Natural killer cell (primary cell): Measurements from ENCODE around the gene DSP. TPM values are rescaled to one million over a fixed set of nuclear protein-coding genes. Genes with fewer than 3 reads are reported as not detected.

Experiments used
- ATAC-seq, 3 donors: fragments of 150-1000 bp in 2 of 3; fragments of 200-7000 bp in 1 of 3; cut with Tn5 transposase; 1 replicate in 1 of 3; 2 replicates in 2 of 3; pipeline ENCODE4 v1.10.0; 2021; ENCODE audit warnings: mild to moderate bottlenecking in 2 of 3, moderate library complexity in 2 of 3
- DNase-seq, 2 donors: peaks; one replicate each; pipeline versions ENCODE4 v3.0.0 to v3.0.0-alpha.2; 2013 to 2021; ENCODE audit warnings: mixed read lengths in 1 of 2
- H3K27ac ChIP-seq: one replicate; pipeline ENCODE4 v1.5.1; 2013; ENCODE audit warnings: mild to moderate bottlenecking, low read length
- H3K27me3 ChIP-seq: one replicate; pipeline ENCODE4 v1.6.1; 2013; ENCODE audit warnings: low read length; ENCODE audit not compliant: control insufficient read depth, insufficient read depth
- H3K36me3 ChIP-seq: one replicate; pipeline ENCODE4 v1.6.1; 2013; ENCODE audit warnings: low read length; ENCODE audit not compliant: control insufficient read depth, insufficient read depth
- H3K4me1 ChIP-seq: one replicate; pipeline ENCODE4 v1.6.1; 2013; ENCODE audit warnings: low read length; ENCODE audit not compliant: control insufficient read depth, insufficient read depth
- H3K4me3 ChIP-seq: one replicate; pipeline ENCODE4 v1.5.1; 2013; ENCODE audit warnings: low read length
- H3K9me3 ChIP-seq: one replicate; pipeline ENCODE4 v1.6.1; 2013; ENCODE audit warnings: low read length; ENCODE audit not compliant: control insufficient read depth, insufficient read depth
- H3K27ac Mint-ChIP-seq, 2 donors: one replicate each; pipeline ENCODE4 v1.8.0; 2022; ENCODE audit warnings: mild to moderate bottlenecking in 2 of 2, mixed read lengths in 2 of 2, moderate library complexity in 1 of 2
- H3K27me3 Mint-ChIP-seq, 2 donors: one replicate each; pipeline ENCODE4 v1.8.0; 2022; ENCODE audit warnings: low read depth in 2 of 2, mixed read lengths in 2 of 2
- H3K36me3 Mint-ChIP-seq: one replicate; pipeline ENCODE4 v1.8.0; 2022; ENCODE audit warnings: mixed read lengths
- H3K4me1 Mint-ChIP-seq, 2 donors: one replicate each; pipeline ENCODE4 v1.8.0; 2022; ENCODE audit warnings: mixed read lengths in 2 of 2
- H3K4me3 Mint-ChIP-seq: one replicate; pipeline ENCODE4 v1.8.0; 2022; ENCODE audit warnings: mild to moderate bottlenecking, moderate library complexity, mixed read lengths
- H3K9me3 Mint-ChIP-seq, 2 donors: one replicate each; pipeline ENCODE4 v1.8.0; 2022; ENCODE audit warnings: mixed read lengths in 2 of 2
- WGBS: methylation state at CpG from one replicate; pipeline ENCODE4 v1.1.7; 2013; ENCODE audit warnings: missing lambda C conversion rate; ENCODE audit not compliant: insufficient coverage; 5-methylcytosine and 5-hydroxymethylcytosine counted together
- intact Hi-C: fragments of 100-400 bp; cut with micrococcal nuclease; formaldehyde crosslinking; loops from one replicate; pipeline ENCODE4 v1.14.2; 2022
- total RNA-seq, 4 donors: library from RNA; stranded (reverse); fragments of 120-200 nt in 1 of 4; gene quantifications; one replicate each; pipeline versions ENCODE4 v1.2.3 to v1.2.4, GENCODE V29; 2013 to 2022
- TF ChIP-seq, protein P1 (sequence below): fragments of 200-600 bp; IDR thresholded peaks from one replicate; pipeline ENCODE4 v1.8.0; 2022; ENCODE audit warnings: antibody characterized with exemption

Gene DSP
- total RNA-seq, 3 donors from 2014 or later (not counting 1 experiment from before 2014, with no cell fraction given) = 0.05 to 0.26 TPM; not detected in 1

GRCh38 chr6:7555671-7556070 lies 14.2 kb downstream of the DSP start:
- 86% methylated on average over 11 of the region's 11 CpGs for WGBS
- DNase-seq (no peak), ATAC-seq (no peak)
- no peak overlapping the region for H3K27ac Mint-ChIP-seq
- Histone ChIP-seq H3K9me3 (no peaks in the 10 kb centered on the region), H3K27me3 (no peaks in the 10 kb centered on the region), H3K36me3 (no peaks in the 10 kb centered on the region), H3K4me3 (no peak overlapping the region), H3K4me1 (no peaks in the 10 kb centered on the region), H3K27ac (no peak overlapping the region)
- no peak overlapping the region for H3K4me3 Mint-ChIP-seq
- TF ChIP-seq, protein P1, sequence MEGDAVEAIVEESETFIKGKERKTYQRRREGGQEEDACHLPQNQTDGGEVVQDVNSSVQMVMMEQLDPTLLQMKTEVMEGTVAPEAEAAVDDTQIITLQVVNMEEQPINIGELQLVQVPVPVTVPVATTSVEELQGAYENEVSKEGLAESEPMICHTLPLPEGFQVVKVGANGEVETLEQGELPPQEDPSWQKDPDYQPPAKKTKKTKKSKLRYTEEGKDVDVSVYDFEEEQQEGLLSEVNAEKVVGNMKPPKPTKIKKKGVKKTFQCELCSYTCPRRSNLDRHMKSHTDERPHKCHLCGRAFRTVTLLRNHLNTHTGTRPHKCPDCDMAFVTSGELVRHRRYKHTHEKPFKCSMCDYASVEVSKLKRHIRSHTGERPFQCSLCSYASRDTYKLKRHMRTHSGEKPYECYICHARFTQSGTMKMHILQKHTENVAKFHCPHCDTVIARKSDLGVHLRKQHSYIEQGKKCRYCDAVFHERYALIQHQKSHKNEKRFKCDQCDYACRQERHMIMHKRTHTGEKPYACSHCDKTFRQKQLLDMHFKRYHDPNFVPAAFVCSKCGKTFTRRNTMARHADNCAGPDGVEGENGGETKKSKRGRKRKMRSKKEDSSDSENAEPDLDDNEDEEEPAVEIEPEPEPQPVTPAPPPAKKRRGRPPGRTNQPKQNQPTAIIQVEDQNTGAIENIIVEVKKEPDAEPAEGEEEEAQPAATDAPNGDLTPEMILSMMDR = no peak
- peaks cover 33 to 37% of the 10 kb centered on the region in 2 donors for H3K27me3 Mint-ChIP-seq
- intact Hi-C loops = no loop called here
- H3K9me3 Mint-ChIP-seq = no peaks in the 10 kb centered on the region
- H3K36me3 Mint-ChIP-seq = no peaks in the 10 kb centered on the region
- H3K4me1 Mint-ChIP-seq = no peaks in the 10 kb centered on the region

DNA sequence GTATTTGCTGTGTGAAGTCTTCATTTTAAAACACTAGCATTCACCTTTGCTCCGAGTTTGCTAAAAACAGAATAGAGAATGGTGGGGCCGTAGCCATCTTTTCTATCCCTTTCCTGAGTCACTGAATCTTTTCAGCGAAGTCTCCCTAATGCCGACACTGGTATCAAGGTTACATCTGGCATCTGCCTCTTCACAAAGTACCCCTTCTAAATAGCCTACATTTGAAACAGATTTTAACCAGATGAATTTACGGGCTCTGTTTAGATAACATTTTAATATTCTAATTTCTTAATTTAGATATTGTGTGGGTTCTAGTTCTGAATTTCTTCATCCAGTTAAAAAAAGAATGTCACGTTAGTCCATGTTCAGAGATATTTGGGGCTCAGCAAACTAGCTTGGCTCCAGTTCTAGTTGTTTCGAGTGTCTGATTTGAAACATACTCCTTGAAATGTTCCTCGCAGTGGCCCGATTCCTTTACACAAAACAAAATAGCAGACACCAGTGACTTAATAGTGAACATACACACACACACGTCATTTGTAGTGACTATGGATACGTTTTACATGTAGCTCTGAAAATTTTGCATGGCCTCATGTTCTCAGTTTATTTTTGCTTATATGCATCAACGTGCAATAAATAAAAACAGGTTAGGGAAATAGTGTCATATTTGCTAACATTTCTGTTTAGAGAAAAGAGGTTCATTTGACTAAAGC lies 15.1 kb downstream of the DSP start:
- no peaks in the 10 kb centered on the region for H3K4me1 Mint-ChIP-seq
- H3K4me3 Mint-ChIP-seq = no peak overlapping the region
- no peak overlapping the region for H3K27ac Mint-ChIP-seq
- no peak overlapping the region for H3K4me3 ChIP-seq
- H3K27me3 ChIP-seq = no peaks in the 10 kb centered on the region
- H3K27ac ChIP-seq = no peak overlapping the region
- intact Hi-C loops = no loop called here
- H3K36me3 ChIP-seq = no peaks in the 10 kb centered on the region
- ATAC-seq (no peak), DNase-seq (no peak)
- no peaks in the 10 kb centered on the region for H3K36me3 Mint-ChIP-seq
- H3K9me3 ChIP-seq = no peaks in the 10 kb centered on the region
- no peaks in the 10 kb centered on the region for H3K9me3 Mint-ChIP-seq
- TF ChIP-seq, protein P1 = no peak
- no peaks in the 10 kb centered on the region for H3K4me1 ChIP-seq
- 92% methylated on average over 11 of the region's 12 CpGs for WGBS
- H3K27me3 Mint-ChIP-seq = peaks cover 36 to 43% of the 10 kb centered on the region in 2 donors

GRCh38 chr6:7557652-7558051 lies 16.2 kb downstream of the DSP start:
- TF ChIP-seq, protein P1 = no peak
- no peak for DNase-seq
- peaks cover 36 to 45% of the 10 kb centered on the region in 2 donors for H3K27me3 Mint-ChIP-seq

DNA sequence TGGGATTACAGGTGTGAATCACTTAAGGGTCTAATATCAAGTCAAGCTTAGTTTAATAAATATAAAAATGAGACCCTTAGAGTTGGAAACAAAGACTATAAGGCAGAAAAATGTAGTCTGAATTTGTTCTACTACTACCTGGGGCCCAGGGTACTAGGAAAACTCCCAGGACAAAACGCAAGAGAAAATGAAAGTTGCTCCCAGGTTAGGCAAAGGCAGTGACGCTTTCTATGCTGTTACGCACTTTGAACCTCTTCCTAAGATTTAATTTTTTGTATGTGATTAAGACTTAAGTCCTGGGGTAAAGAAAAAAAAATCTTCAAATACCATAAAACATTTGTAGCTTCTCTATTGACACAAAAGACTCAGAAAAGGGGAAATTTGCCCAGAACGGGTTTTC lies 17.3 kb downstream of the DSP start:
- Histone ChIP-seq H3K4me1 (no peaks in the 10 kb centered on the region), H3K9me3 (no peaks in the 10 kb centered on the region), H3K4me3 (no peak overlapping the region), H3K36me3 (no peaks in the 10 kb centered on the region), H3K27ac (no peak overlapping the region), H3K27me3 (no peaks in the 10 kb centered on the region)
- 68% methylated on average over 3 of the region's 4 CpGs for WGBS
- ATAC-seq = no peak
- peaks cover 35 to 45% of the 10 kb centered on the region in 2 donors for H3K27me3 Mint-ChIP-seq
- no peaks in the 10 kb centered on the region for H3K4me1 Mint-ChIP-seq
- H3K9me3 Mint-ChIP-seq = no peaks in the 10 kb centered on the region
- no peak overlapping the region for H3K4me3 Mint-ChIP-seq
- no peak for DNase-seq
- TF ChIP-seq, protein P1 = no peak
- H3K27ac Mint-ChIP-seq = no peak overlapping the region
- no peaks in the 10 kb centered on the region for H3K36me3 Mint-ChIP-seq
- intact Hi-C loops = no loop called here

More at GRCh38 chr6:7557652-7558051, 16.2 kb downstream of the DSP start:
- no peak overlapping the region for H3K27ac ChIP-seq
- H3K36me3 ChIP-seq = no peaks in the 10 kb centered on the region
- Mint-ChIP-seq H3K27ac (no peak overlapping the region), H3K4me1 (no peaks in the 10 kb centered on the region), H3K4me3 (no peak overlapping the region), H3K36me3 (no peaks in the 10 kb centered on the region), H3K9me3 (no peaks in the 10 kb centered on the region)
- no peak for ATAC-seq
- intact Hi-C loops = no loop called here
- no peak overlapping the region for H3K4me3 ChIP-seq
- H3K4me1 ChIP-seq = no peaks in the 10 kb centered on the region
- H3K9me3 ChIP-seq = no peaks in the 10 kb centered on the region
- H3K27me3 ChIP-seq = no peaks in the 10 kb centered on the region
- WGBS = 95% methylated on average over 2 of the region's 2 CpGs
